PC-3 (cell line): ENCODE results near the gene ZNF710. TPM values are rescaled to one million over a fixed set of nuclear protein-coding genes. Genes with fewer than 3 reads are reported as not detected.

Experiments used
- ATAC-seq: fragments of 200-7000 bp; cut with Tn5 transposase; 2 replicates; pipeline ENCODE4 v1.9.1; 2020; ENCODE audit warnings: mild to moderate bottlenecking, moderate library complexity
- BruUV-seq: library from RNA; stranded (reverse); fragments of 400-500 nt; replicated peaks from 2 replicates; lab custom pipeline; 2021; lab: Mats Ljungman, UMichigan
- CTCF ChIA-PET: fragments of 300-600 bp; sonication (Branson Sonifier 250); formaldehyde crosslinking; loops from one replicate; lab custom pipeline; 2022; ENCODE audit warnings: antibody characterized with exemption; lab: Charles Lee
- POLR2A ChIA-PET: fragments of 300-600 bp; sonication (Branson Sonifier 250); formaldehyde crosslinking; loops from one replicate; lab custom pipeline; 2022; ENCODE audit warnings: antibody characterized with exemption; ENCODE audit not compliant: unreplicated experiment; lab: Charles Lee
- DNase-seq: peaks from one replicate; pipeline ENCODE4 v3.0.0-alpha.2; 2015
- H2AFZ ChIP-seq: fragments of 300-600 bp; sonication (generic); 2 replicates; pipeline ENCODE4 v1.6.0; 2016; ENCODE audit warnings: antibody characterized with exemption, low read length
- H3F3A ChIP-seq: fragments of 300-600 bp; sonication (generic); one replicate; pipeline ENCODE4 v1.6.0; 2017; ENCODE audit warnings: antibody characterized with exemption, low read length, control low read depth, mild to moderate bottlenecking; ENCODE audit not compliant: unreplicated experiment
- H3K27ac ChIP-seq: fragments of 300-600 bp; sonication (generic); 2 replicates; pipeline ENCODE4 v1.5.1; 2016; ENCODE audit warnings: mild to moderate bottlenecking, low read length
- H3K27me3 ChIP-seq: fragments of 300-600 bp; sonication (generic); 2 replicates; pipeline ENCODE4 v1.6.1; 2016; ENCODE audit warnings: low read length, mixed read lengths
- H3K36me3 ChIP-seq: fragments of 300-600 bp; sonication (generic); 2 replicates; pipeline ENCODE4 v1.6.1; 2016; ENCODE audit warnings: low read depth, mixed run types, low read length, mixed read lengths
- H3K4me1 ChIP-seq: fragments of 300-600 bp; sonication (generic); 2 replicates; pipeline ENCODE4 v1.5.1; 2016; ENCODE audit warnings: low read length; ENCODE audit not compliant: insufficient read depth
- H3K4me2 ChIP-seq: fragments of 300-600 bp; sonication (generic); 2 replicates; pipeline ENCODE4 v1.6.0; 2016; ENCODE audit warnings: low read length
- H3K4me3 ChIP-seq: fragments of 300-600 bp; sonication (generic); 2 replicates; pipeline ENCODE4 v1.5.1; 2016; ENCODE audit warnings: mild to moderate bottlenecking, low read length, mixed read lengths
- H3K79me2 ChIP-seq: fragments of 300-600 bp; sonication (generic); 2 replicates; pipeline ENCODE4 v1.6.1; 2017; ENCODE audit warnings: low read length, mixed read lengths
- H3K9ac ChIP-seq: fragments of 300-600 bp; sonication (generic); 2 replicates; pipeline ENCODE4 v1.6.0; 2016; ENCODE audit warnings: mild to moderate bottlenecking, low read length
- H3K9me2 ChIP-seq: fragments of 300-600 bp; sonication (generic); replicated peaks from 2 replicates; pipeline ENCODE4 v1.6.1; 2016; ENCODE audit warnings: mixed run types, low read length, mixed read lengths
- H3K9me3 ChIP-seq: fragments of 300-600 bp; sonication (generic); 2 replicates; pipeline ENCODE4 v1.6.1; 2016; ENCODE audit warnings: low read length, mixed read lengths
- H4K20me1 ChIP-seq: fragments of 300-600 bp; sonication (generic); 2 replicates; pipeline ENCODE4 v1.6.1; 2016; ENCODE audit warnings: low read length, mixed read lengths
- CTCF ChIP-seq: fragments of 300-600 bp; sonication (generic); conservative IDR thresholded peaks from 2 replicates; pipeline ENCODE4 v1.5.1; 2017; ENCODE audit warnings: antibody characterized with exemption, low read depth, mild to moderate bottlenecking, low read length
- EZH2 ChIP-seq: fragments of 300-600 bp; sonication (generic); IDR thresholded peaks from one replicate; pipeline ENCODE4 v1.6.1; 2017; ENCODE audit warnings: antibody characterized with exemption, mild to moderate bottlenecking, low read length; ENCODE audit not compliant: unreplicated experiment
- EZH2phosphoT487 ChIP-seq: fragments of 300-600 bp; sonication (generic); IDR thresholded peaks from 2 replicates; pipeline ENCODE4 v1.6.1; 2018; ENCODE audit warnings: mild to moderate bottlenecking, antibody characterized with exemption, low read length, borderline replicate concordance
- intact Hi-C: fragments of 100-400 bp; cut with micrococcal nuclease; formaldehyde crosslinking; loops from 2 replicates; pipeline ENCODE4 v1.9.0; 2023
- total RNA-seq: library from RNA; depleted of rRNA; stranded (reverse); fragments of >200 nt; gene quantifications from 2 replicates; pipeline ENCODE4 v1.2.3, GENCODE V29; 2014

ZNF710 gene
- total RNA-seq, 1 experiment from 2014 or later = 12.9 TPM

DNA sequence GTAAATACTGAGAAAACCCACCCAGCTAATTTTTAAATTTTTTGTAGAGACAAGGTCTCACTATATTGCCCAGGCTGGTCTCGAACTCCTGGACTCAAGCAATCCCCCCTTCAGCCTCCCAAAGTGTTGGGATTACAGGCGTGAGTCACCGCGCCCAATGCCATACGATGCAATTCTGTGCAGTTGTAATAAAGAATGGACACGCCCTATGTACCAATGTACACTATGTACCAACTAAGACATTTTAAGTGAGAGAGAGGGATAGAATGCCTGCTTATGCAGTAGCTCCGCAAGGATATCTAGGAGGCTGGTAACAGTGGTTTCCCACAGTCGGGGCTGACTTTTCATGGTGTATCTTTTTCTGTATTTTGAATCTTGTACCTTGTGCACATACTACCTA is 14.6 kb downstream of the ZNF710 start:
- intact Hi-C loops = no loop called here
- peaks cover 7% of the 10 kb centered on the region; the same call in 1 of the 2 replicates for H3K36me3 ChIP-seq
- no peak overlapping the region for H3K4me3 ChIP-seq
- H3K27ac ChIP-seq = no peak overlapping the region
- TF ChIP-seq EZH2phosphoT487 (no peak), CTCF (no peak), EZH2 (no peak)
- no peaks in the 10 kb centered on the region for H3K9me2 ChIP-seq
- H3K27me3 ChIP-seq = no peaks in the 10 kb centered on the region
- no peaks in the 10 kb centered on the region for H3K4me1 ChIP-seq
- no peak overlapping the region for H3K9ac ChIP-seq
- H3K4me2 ChIP-seq = no peak overlapping the region
- H4K20me1 ChIP-seq = no peaks in the 10 kb centered on the region
- H2AFZ ChIP-seq = no peak overlapping the region
- ChIA-PET CTCF (no interaction called here), POLR2A (no interaction called here)
- no peaks in the 10 kb centered on the region for H3F3A ChIP-seq
- H3K79me2 ChIP-seq = peaks cover 46% of the 10 kb centered on the region
- H3K9me3 ChIP-seq = peaks cover 9% of the 10 kb centered on the region
- ATAC-seq (no peak), DNase-seq (no peak)
- no TSS peak for BruUV-seq

DNA sequence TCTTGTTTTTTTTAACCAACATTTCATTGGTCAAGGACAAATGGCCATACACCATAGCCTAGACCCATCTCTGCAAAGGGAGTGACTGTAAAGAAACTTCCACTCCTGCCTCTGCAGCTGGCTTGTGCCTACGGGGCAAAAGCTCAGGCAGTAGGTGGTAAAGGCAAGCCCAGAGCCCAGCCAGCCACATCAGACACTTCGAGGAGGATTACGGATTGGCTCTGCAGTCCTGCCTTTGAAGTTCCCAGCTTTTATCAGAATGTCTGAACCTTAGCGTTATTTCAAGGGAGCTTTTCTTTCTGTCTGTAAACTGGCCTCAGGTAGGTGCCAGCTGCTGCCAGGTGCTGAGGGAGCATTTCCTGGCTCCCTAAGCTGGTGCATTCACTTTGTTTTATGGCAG is 15.6 kb downstream of the ZNF710 start:
- H3K9ac ChIP-seq = no peak overlapping the region
- H3K27me3 ChIP-seq = no peaks in the 10 kb centered on the region
- ATAC-seq = no peak
- no peak overlapping the region for H2AFZ ChIP-seq
- H3K4me3 ChIP-seq = no peak overlapping the region
- H3K4me1 ChIP-seq = no peaks in the 10 kb centered on the region
- H3K9me2 ChIP-seq = no peaks in the 10 kb centered on the region
- H4K20me1 ChIP-seq = no peaks in the 10 kb centered on the region
- H3K4me2 ChIP-seq = no peak overlapping the region
- ChIA-PET CTCF (no interaction called here), POLR2A (no interaction called here)
- BruUV-seq = no TSS peak
- H3K27ac ChIP-seq = no peak overlapping the region
- peaks cover 3% of the 10 kb centered on the region; the same call in 1 of the 2 replicates for H3K9me3 ChIP-seq
- 0 out of 2 replicates have a peak, but pooled peaks cover under 1% of the 10 kb centered on the region for H3K36me3 ChIP-seq
- TF ChIP-seq CTCF (no peak), EZH2 (no peak), EZH2phosphoT487 (no peak)
- peaks cover 47% of the 10 kb centered on the region for H3K79me2 ChIP-seq
- no peak for DNase-seq
- H3F3A ChIP-seq = no peaks in the 10 kb centered on the region
- intact Hi-C loops = no loop called here

GRCh38 chr15:90018216-90018831 is 17.2 kb downstream of the ZNF710 start:
- Histone ChIP-seq H3K4me2 (no peak overlapping the region), H3K27me3 (no peaks in the 10 kb centered on the region), H3K9me2 (no peaks in the 10 kb centered on the region), H3K4me3 (no peak overlapping the region), H3K36me3 (no peaks in the 10 kb centered on the region), H3K9me3 (no peaks in the 10 kb centered on the region), H2AFZ (no peak overlapping the region), H3K27ac (no peak overlapping the region), H4K20me1 (no peaks in the 10 kb centered on the region), H3K9ac (no peak overlapping the region), H3K79me2 (peaks cover 32% of the 10 kb centered on the region), H3K4me1 (no peaks in the 10 kb centered on the region), H3F3A (no peaks in the 10 kb centered on the region)
- ATAC-seq = no peak
- TF ChIP-seq EZH2 = no peak
- TF ChIP-seq EZH2phosphoT487 = no peak
- no peak for TF ChIP-seq CTCF
- no TSS peak for BruUV-seq
- DNase-seq = no peak
- intact Hi-C loops = no loop called here
- ChIA-PET POLR2A (no interaction called here), CTCF (no interaction called here)
